LNCaP clone FGC (cell line): ENCODE measurements around the gene PDGFD.

Experiments
- DNase-seq: peaks from one replicate; pipeline ENCODE4 v3.0.0-alpha.2; 2011; ENCODE audit warnings: low read depth
- H3K4me3 ChIP-seq: 2 replicates; pipeline ENCODE4 v1.5.1; 2011; ENCODE audit warnings: mild to moderate bottlenecking, low read depth, low read length, control low read depth
- CTCF ChIP-seq: IDR thresholded peaks from 2 replicates; pipeline ENCODE4 v1.5.1; 2012; ENCODE audit warnings: mild to moderate bottlenecking; ENCODE audit not compliant: control insufficient read depth, insufficient read depth; ENCODE audit errors: extremely low read depth

The PDGFD gene

GRCh38 chr11:104060820-104061219, 103.1 kb downstream of the PDGFD start:
- H3K4me3 ChIP-seq: no peak overlapping the region
- DNase-seq: no peak
- TF ChIP-seq CTCF: no peak

- TF ChIP-seq CTCF: no peak
- no peak for DNase-seq
These were observed 103.7 kb downstream of the PDGFD start for GRCh38 chr11:104060004-104060794.

GRCh38 chr11:104058680-104059079, 105.3 kb downstream of the PDGFD start:
- no peak overlapping the region for H3K4me3 ChIP-seq
- DNase-seq: no peak

More at GRCh38 chr11:104060004-104060794, 103.7 kb downstream of the PDGFD start:
- no peak overlapping the region for H3K4me3 ChIP-seq

GRCh38 chr11:104057908-104058307, 106.0 kb downstream of the PDGFD start:
- no peak for TF ChIP-seq CTCF
- H3K4me3 ChIP-seq: no peak overlapping the region
- no peak for DNase-seq

More at GRCh38 chr11:104058680-104059079, 105.3 kb downstream of the PDGFD start:
- no peak for TF ChIP-seq CTCF

- TF ChIP-seq CTCF: no peak
- H3K4me3 ChIP-seq: no peak overlapping the region
- no peak for DNase-seq
These were observed 108.4 kb downstream of the PDGFD start for GRCh38 chr11:104055596-104055995.

- no peak overlapping the region for H3K4me3 ChIP-seq
- TF ChIP-seq CTCF: no peak
- no peak for DNase-seq
These were observed 108.9 kb downstream of the PDGFD start for GRCh38 chr11:104054911-104055529.
